Upper lobe of right lung (tissue), 1 donor: ENCODE data around the gene SULT1B1. TPM values are rescaled to one million over a fixed set of nuclear protein-coding genes. Genes with fewer than 3 reads are reported as not detected.

Experiments
- ATAC-seq: fragments of 200-7000 bp; cut with Tn5 transposase; one replicate; pipeline ENCODE4 v1.9.1; 2020; ENCODE audit warnings: mild to moderate bottlenecking, moderate library complexity
- DNase-seq: peaks from one replicate; pipeline ENCODE4 v3.0.0-alpha.2; 2020
- H3K27ac ChIP-seq: fragments of 200-600 bp; one replicate; pipeline ENCODE4 v1.8.0; 2022
- H3K27me3 ChIP-seq: fragments of 200-600 bp; one replicate; pipeline ENCODE4 v1.8.0; 2022; ENCODE audit warnings: mild to moderate bottlenecking
- H3K36me3 ChIP-seq: fragments of 200-600 bp; one replicate; pipeline ENCODE4 v1.8.0; 2022
- H3K4me1 ChIP-seq: fragments of 200-600 bp; one replicate; pipeline ENCODE4 v1.8.0; 2022
- H3K4me3 ChIP-seq: fragments of 200-600 bp; one replicate; pipeline ENCODE4 v1.8.0; 2022; ENCODE audit warnings: mild to moderate bottlenecking
- H3K9me3 ChIP-seq: fragments of 200-600 bp; one replicate; pipeline ENCODE4 v1.8.0; 2022
- intact Hi-C: fragments of 100-400 bp; cut with DNase I; formaldehyde crosslinking; loops from one replicate; pipeline ENCODE4 v1.11.0; 2022
- total RNA-seq: library from RNA; stranded (reverse); fragmentation: NEBNext Ultra II Directional; extraction: Animal tissue kit (Norgen Biotek cat#: 25700); gene quantifications from one replicate; pipeline ENCODE4 v1.2.1, GENCODE V29; 2021
- TF ChIP-seq, protein P1 (sequence below): fragments of 200-600 bp; IDR thresholded peaks from one replicate; pipeline ENCODE4 v1.8.0; 2022; ENCODE audit warnings: antibody characterized with exemption
- donor health status: DM: no; HTN: yes; CAD: no; lungs with severe emphysema.

Gene SULT1B1
- total RNA-seq, 1 donor from 2014 or later: 9.2 TPM

DNA sequence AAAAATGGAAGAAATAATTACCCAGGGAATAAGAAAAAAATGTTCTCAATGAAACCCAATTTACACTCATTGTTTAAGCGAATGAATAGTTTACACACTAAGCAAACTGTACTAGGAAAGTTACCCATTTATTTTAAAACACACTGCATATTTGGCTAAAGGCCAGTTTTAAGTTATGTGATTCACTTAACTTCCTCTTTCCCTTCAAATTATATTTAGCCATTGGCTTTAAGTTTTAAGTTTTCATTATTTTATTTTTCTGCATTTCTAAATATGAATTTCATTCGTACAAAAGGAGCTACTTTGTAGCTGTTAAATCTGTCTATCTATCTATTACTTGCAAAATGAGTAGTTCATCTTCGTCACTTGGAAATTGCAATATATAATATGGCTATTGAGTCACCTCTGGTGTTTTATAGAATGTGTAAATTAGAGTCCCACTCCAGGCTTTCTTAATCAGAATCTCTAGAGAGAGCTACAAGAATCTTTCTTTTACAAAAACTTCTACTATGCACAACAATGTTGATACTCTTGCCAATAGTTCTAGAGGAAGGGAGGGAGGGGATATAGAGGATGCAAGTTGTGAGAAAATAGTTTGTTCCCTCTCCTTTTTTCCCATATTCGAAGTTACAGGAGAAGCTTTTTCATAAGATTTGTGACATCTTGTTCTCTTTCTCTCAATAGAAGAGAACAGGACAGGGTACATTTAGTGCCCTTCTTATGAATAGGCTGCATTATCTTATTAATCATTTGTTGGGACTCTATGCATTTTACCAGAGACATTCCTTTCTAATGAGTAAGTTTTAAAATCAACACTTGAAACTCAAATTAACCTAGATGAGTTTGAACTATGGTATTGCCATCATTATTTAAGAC lies 41.8 kb downstream of the SULT1B1 start:
- intact Hi-C loops: no loop called here
- Histone ChIP-seq H3K4me1 (no peaks in the 10 kb centered on the region), H3K36me3 (no peaks in the 10 kb centered on the region), H3K9me3 (no peaks in the 10 kb centered on the region), H3K4me3 (no peak overlapping the region), H3K27ac (no peak overlapping the region), H3K27me3 (no peaks in the 10 kb centered on the region)
- DNase-seq (no peak), ATAC-seq (no peak)
- TF ChIP-seq, protein P1, sequence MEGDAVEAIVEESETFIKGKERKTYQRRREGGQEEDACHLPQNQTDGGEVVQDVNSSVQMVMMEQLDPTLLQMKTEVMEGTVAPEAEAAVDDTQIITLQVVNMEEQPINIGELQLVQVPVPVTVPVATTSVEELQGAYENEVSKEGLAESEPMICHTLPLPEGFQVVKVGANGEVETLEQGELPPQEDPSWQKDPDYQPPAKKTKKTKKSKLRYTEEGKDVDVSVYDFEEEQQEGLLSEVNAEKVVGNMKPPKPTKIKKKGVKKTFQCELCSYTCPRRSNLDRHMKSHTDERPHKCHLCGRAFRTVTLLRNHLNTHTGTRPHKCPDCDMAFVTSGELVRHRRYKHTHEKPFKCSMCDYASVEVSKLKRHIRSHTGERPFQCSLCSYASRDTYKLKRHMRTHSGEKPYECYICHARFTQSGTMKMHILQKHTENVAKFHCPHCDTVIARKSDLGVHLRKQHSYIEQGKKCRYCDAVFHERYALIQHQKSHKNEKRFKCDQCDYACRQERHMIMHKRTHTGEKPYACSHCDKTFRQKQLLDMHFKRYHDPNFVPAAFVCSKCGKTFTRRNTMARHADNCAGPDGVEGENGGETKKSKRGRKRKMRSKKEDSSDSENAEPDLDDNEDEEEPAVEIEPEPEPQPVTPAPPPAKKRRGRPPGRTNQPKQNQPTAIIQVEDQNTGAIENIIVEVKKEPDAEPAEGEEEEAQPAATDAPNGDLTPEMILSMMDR: no peak

DNA sequence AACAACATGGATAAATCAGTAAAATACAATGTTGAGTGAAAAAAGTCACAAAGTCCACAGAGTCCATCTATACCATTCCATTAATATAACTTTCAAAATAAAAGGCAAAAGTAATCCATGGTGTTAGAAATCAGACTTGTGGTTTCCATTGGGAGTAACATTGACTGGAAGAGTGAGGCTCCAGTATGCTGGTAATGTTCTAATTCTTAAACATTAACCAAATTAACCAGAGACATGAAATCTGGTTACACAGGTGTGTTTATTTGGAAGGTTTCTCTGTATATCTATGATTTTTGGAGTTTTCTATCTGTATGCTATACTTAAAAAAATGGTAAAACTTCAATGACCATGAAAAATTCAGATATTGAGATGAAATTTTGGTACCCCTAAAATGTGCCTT lies 42.6 kb downstream of the SULT1B1 start:
- ATAC-seq: no peak
- no peak for DNase-seq
- H3K27ac ChIP-seq: no peak overlapping the region
- intact Hi-C loops: no loop called here
- TF ChIP-seq, protein P1: no peak
- H3K4me1 ChIP-seq: no peaks in the 10 kb centered on the region
- H3K36me3 ChIP-seq: no peaks in the 10 kb centered on the region
- H3K4me3 ChIP-seq: no peak overlapping the region
- H3K9me3 ChIP-seq: no peaks in the 10 kb centered on the region
- H3K27me3 ChIP-seq: no peaks in the 10 kb centered on the region

DNA sequence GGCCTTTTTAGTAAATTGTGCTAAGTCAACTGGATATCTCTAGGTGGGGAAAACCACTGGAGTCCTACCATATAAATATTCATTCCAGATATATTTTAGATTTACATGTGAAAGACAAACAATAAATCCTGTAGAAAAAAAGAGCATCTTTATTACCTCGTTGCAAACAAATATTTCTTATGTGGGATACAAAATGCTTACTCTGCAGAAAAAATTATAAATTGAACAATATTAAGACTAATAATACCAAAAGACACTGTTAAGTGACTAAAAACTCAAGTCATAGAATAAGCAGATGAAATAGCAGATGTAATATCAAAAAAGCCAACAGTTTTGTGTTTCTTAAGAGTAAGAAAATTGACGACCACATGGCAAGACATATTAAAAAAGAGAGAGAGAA lies 43.8 kb downstream of the SULT1B1 start:
- no peak for DNase-seq
- H3K4me3 ChIP-seq: no peak overlapping the region
- no peaks in the 10 kb centered on the region for H3K36me3 ChIP-seq
- TF ChIP-seq, protein P1: no peak
- no peak overlapping the region for H3K27ac ChIP-seq
- no peaks in the 10 kb centered on the region for H3K4me1 ChIP-seq
- ATAC-seq: no peak
- no peaks in the 10 kb centered on the region for H3K27me3 ChIP-seq
- H3K9me3 ChIP-seq: no peaks in the 10 kb centered on the region
- intact Hi-C loops: no loop called here

DNA sequence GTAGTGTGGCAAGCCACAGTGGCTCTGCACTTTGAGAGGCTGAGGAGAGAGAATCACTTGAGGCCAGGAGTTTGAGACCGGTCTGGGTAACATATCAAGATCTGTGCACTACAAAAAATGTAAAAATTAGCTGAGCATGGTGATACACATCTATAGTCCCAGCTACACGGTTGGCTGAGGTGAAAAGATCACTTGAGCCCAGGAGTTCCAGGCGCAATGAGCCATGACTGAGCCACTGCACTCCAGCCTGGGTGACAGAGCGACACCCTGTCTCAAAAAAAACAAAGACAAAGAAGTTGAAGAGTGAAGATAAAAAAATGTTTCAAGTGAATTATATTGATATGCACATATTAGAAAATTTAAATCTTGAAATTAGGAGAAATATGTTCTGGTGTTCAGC lies 46.3 kb downstream of the SULT1B1 start:
- intact Hi-C loops: no loop called here
- Histone ChIP-seq H3K9me3 (no peaks in the 10 kb centered on the region), H3K4me3 (no peak overlapping the region), H3K27me3 (no peaks in the 10 kb centered on the region), H3K36me3 (no peaks in the 10 kb centered on the region), H3K27ac (no peak overlapping the region), H3K4me1 (no peaks in the 10 kb centered on the region)
- DNase-seq (no peak), ATAC-seq (no peak)
- TF ChIP-seq, protein P1: no peak

DNA sequence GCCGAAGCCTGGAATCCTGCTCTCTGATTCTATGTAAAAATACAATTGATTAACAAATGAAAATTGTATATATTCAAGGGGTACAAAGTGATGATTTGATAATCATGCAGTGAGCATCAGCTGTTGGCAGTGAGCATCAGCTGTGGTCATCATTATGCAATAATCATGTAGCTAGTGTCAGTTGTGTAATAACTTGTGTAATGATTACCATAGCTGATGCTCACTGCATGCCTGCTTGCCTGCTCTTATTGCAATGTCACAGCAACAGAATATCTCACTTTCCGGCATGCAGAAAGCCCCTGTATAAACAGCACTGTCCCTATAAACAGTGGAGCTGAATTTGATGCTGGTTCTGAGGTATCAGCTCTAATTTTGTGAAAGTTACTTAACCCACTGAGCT lies 46.8 kb downstream of the SULT1B1 start:
- Histone ChIP-seq H3K27me3 (no peaks in the 10 kb centered on the region), H3K36me3 (no peaks in the 10 kb centered on the region), H3K27ac (no peak overlapping the region), H3K9me3 (no peaks in the 10 kb centered on the region), H3K4me1 (no peaks in the 10 kb centered on the region), H3K4me3 (no peak overlapping the region)
- DNase-seq (no peak), ATAC-seq (peak; percentile 76)
- intact Hi-C loops: no loop called here
- TF ChIP-seq, protein P1: no peak
